HG03175 (cell line): ENCODE data around the gene DMD.

Experiments
- ATAC-seq: cut with Tn5 transposase; IDR thresholded peaks from one replicate; pipeline ENCODE4 v1.9.1; 2021; ENCODE audit warnings: mild to moderate bottlenecking, moderate library complexity; ENCODE audit not compliant: unreplicated experiment

Gene DMD

DNA sequence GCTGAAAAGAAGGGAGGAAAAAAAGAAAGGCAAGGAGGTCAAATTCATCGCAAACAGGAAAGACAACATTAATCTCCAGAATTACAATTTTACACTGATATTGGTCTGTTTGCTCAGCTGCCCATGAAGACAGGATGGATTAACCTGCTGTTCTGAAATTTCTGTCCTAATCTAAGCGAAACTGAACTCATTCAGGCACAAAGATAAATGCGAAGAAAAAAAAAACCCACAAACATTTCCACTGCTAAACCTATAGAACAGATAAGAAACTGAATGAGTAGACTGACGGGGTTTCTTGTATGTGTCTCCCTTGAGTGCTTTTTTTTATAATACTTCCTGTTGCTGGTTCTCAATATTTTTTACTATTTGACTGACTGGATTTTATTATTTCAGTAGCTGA, 1887.7 kb downstream of the DMD start:
- ATAC-seq, result peak; percentile 80

DNA sequence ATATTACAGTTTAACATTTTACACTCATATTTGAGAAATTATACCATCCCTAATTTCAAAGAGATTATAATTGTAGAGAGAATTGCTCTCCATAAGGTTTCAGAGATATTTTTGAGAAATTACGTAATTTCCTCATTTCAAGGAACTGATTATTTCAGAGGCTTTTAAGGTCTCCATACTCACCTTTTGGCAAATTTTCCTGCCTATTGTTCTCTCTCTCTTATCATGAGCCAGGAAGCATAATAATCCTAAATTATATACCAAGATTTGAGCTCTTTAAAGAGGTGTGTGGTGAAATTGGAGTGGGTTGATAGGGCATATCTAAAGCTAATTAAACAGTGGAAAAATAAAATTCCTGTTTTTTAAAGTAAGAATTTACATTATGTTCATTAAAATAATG, 1890.6 kb downstream of the DMD start:
- ATAC-seq, result no peak

DNA sequence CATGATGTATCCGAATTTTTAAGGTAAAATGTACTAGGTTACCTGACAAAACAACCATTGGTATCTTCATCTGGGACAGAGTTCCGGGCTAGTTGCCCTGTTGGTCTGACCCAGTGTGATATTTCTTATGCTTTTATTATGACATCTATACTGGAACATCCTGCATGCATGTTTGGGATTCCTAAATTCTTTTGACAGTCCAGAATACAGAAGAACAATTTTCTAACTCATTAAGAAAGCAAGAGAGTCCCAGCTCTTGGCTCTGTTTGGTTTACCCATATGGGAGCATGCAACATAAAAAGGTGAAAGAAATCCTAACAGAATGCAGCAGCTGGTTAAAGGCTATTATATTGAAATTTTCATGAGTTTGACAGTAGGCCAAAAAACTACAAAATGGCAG, 1891.8 kb downstream of the DMD start:
- ATAC-seq, result no peak

DNA sequence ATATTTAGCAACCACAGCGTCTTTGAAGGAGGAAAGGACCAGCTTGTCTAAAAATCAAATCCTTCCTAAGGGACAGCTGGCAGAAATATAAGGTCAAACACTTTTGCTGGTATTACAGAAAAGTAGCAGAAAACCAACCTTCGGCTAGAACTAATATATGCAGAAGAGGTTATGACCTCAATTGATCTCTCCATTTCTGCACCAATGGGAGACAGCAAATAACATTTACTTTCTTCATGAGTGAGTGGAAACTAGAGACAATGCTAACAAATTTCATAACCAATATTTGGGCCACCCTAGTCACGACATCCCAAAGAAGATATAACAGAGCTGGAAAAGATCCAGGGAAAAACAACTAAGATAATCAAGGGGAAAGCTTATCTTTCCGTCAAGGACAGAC, 1892.5 kb downstream of the DMD start:
- ATAC-seq, result no peak

DNA sequence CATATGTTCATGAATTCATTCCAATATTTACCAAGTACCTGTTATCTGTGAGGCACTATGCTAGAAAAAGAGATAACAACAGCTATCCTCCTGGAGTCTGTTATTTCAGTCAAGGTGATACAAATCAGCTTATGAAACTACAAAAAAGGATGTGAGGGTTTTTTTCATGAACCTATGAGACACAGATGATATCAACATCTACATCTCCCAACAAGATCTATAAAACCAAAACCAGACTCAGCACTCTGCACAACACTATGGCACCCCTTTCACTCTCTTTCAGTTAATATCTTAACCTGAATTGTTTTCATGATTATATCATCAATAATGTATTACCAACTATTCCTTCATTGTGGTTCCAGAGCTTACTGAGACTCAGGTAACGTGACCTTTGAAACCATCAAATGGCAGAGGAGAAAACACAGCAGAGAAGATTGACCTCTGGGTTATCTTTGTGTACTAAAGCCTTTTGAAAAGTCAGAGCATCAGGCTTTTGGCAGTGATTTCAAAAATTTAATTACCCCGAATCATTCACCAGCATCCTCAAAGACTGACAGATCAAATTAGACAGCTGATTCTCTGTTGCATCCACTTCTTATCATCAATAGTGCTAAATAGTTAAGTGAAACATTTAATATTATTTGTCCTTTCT, 1894.9 kb downstream of the DMD start:
- no peak for ATAC-seq

DNA sequence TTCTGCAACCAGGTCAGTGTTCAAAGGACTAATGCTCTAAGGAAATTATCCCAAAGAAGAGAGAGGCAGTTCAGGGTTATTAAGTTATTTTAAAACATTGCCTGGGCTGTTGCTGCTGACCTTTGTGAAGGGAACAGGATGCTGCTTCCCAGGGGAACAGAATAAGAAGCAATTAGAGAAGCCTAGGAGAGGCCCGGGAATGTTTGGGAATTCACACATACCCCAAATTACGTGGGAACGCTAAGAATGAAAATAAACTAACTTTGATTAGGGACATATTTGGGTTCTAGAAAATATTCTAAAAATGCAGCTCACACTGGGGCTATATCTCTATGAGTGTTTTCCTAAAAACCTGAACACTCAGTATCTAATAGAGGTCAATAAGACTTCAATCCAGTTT, 1896.4 kb downstream of the DMD start:
- ATAC-seq, result no peak

DNA sequence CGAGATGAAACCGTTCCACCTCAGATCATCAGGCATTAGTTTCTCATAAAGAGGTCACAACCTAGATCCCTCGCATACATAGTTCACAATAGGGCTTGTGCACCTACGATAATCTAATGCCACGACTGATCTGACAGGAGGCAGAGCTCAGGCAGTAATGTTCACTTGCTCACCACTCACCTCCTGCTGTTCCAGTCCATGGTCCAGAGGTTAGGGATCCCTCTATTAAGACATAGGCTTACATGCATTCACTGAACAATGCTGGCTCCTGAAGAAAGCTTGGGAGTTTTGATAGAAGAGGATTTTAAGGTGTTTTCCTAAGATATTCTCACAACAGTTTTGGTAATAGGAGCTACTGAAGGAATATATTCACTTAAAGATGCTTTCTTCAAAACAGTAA, 1903.4 kb downstream of the DMD start:
- no peak for ATAC-seq

DNA sequence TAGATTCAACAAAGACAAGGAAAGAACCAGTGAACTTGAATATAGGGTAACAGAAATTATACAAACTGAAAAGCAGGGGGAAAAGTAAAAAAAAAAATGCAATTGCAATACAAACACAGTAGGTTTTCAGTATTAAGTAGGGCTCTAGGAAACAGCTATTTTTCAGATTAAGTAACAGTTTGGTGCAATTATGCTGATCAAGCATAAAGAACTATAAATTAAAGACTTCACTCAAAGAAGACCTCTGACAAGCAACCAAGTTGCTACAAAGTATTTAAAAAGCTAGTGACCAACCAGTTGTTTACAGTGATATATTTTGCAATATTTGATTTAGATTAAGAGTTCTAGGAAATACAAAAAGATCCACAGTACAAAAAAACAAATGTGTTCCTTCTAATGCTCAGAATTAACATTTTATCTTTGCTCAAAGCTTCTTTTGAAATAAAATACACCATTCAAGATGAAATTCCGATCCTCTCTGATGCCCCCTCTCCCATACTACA, 1908.7 kb downstream of the DMD start:
- ATAC-seq, result no peak

DNA sequence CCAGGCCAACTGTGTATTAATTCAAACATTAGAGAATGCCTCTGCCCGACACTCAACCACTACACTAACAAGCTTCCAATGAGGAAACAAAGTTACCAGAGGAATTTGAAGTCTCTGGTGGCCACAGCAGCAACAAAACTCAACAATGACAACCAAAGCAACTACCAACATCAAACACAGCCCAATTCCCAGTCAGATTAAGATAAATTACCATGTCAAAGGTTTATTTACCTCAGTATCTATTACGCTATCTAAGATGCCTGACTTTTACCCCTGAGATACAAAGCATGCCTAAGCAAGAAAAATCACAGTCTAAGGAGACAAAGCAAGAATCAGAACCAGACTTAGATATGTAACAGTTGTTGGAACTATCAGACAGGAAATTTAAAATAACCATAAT, 1909.4 kb downstream of the DMD start:
- ATAC-seq, result no peak

DNA sequence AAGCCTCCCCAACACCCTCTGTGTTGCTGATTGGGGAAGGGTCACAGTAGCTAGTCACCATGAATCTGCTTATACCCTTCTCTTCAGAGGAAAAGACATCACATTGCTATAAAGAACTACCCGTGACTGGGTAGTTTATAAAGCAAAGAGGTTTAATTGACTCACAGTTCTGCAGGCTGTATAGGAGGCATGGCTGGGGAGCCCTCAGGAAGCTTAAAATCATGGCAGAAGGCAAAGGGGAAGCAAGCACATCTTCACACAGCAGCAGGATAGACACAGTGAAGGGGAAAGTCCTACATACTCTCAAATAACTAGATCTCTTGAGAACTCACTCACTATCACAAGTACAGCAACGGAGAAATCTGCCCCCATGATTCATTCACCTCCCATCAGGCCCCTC, 1910.1 kb downstream of the DMD start:
- ATAC-seq, result no peak

DNA sequence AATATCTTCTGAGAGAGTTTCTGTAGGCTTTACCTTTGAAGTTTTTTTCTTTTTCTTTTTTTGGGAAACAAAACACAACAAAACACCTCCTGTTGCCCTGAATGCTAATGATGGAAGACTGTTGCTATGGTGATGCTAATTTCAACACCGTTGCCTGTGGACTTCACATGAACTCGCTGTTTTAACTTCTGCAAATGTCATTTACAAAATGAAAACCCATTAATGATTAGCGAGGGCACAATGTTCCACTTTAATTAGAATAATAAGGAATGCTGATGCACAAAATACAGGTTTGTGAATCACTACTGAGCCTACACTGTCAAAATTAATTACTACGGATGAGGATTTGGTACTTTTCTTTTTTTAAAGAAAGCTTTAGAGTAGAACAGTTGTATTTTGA, 1912.4 kb downstream of the DMD start:
- no peak for ATAC-seq

DNA sequence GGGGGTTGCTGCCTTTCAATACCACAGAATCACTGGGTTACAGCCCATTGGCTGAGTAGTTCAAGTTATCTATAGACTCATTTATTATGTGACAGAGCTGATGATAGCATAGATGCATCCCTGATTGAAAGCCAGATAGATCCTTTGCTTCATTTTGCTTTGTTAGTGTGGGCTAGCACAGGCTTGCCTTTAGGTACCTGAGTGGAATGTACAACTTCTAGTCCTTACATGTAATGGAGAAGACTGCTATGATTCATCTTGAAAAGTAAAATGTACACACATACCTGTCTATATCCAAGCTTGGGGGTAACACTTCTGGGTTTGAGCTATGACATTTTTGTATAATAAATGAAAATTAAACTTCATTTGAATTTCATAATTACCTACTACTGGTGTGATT, 1913.5 kb downstream of the DMD start:
- no peak for ATAC-seq

DNA sequence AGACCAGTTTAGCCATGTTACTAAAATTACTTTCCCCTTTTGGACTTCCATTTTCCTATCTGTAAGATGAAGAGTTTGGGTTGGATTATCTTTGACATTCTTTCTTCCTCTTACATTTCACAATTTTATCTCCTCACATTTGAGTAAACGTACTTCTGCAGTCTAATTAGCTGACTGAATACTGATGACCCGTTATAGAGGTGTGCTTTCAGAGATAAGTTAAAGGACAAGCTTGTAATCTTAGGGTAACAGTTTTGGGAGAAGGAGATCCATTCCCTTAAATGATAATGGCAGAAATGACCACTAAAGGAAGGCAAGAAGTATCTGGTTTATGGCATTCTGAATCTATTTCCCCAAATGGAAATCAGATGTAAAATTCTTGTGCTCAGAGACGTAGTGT, 1916.9 kb downstream of the DMD start:
- ATAC-seq, result no peak

DNA sequence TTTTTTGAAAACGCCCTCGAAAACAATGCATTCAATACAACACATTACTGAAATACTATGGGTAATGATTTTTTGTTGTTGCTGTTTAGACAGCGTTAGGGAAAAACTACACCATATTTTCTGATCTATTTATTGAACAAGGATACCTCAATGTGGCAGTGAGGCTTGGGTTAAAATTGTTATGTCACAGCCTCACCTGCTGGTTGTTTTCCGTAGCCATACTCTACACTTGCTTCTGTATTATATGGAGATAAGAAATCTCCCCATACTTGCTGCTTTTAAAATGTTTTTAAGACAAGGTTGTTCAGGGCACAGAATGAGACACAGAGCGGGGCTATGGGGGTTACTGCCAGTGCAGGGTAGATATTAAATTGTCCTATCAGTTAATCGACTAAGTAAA, 1917.9 kb downstream of the DMD start:
- no peak for ATAC-seq

DNA sequence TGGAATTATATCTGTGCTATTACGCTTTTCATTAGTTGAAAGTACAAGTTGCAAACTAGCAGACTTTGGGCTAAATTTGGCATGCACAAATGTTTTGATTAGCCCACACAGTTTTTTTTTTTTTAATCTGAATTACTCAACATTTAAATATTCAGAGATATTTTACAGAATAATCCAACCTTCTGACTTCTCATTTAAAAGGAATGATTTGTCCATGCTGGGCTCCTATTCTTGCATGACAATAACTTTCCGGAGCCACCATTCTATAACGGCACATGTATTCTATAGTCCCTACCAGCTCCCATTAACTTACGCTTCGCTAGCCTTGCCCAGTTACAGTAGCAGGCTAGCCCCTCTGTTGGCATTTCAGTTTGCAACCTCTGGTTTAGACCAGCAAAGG, 1920.2 kb downstream of the DMD start:
- no peak for ATAC-seq

DNA sequence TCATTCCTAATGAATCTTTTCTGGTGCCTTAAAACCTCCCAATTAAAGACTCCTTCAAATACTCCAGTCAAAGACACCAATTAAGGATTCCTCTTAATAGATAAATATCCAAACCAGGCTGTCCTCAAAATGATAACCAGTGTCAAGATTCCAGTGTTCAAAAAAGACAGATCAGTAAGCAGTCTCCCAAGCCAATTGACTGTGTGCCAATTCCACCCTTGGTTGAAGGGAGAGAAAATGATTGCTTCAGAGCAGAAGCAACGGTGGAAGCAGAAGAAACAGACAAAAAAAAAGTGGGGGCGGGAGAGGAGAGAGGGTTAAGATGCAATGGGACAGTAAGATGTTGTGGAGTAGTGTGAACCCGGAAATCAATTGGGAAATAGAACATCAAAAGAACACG, 1923.5 kb downstream of the DMD start:
- ATAC-seq, result no peak

DNA sequence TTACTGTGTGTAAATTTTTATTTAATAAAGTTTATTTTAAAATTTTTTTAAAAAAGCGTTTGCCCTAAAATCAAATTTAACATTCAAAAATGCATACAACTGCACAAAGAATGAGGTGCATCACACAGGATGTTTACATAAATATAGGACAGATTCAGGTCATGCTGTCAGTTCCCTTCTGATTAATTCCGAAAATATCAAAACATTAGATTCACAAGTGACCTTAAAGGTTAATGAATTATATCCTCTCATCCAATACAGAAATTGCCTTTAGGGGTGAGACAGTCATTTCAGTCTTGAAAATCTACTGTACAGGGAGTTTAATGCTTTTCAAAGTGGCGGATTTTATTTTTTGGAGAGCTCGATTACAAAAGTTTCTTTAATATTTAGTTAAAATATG, 1930.8 kb downstream of the DMD start:
- no peak for ATAC-seq

DNA sequence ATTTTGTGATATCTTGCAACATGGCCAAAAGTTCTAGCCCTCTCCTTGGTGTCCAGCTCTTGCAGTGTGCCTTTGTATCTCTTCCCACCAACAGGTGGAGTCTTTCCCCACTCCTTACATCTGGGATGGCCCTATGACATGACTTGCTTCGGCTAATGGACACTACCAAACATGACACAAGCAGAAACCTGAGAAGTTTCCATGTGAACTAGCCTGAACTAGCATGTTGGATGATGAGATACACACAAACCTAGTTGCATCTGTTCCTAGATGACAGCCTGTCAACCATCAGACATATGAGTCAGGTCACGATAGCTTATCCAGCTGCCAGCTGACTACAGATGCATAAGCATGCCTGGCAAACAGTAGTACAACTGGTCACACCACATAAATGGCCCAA, 1932.0 kb downstream of the DMD start:
- ATAC-seq, result no peak

DNA sequence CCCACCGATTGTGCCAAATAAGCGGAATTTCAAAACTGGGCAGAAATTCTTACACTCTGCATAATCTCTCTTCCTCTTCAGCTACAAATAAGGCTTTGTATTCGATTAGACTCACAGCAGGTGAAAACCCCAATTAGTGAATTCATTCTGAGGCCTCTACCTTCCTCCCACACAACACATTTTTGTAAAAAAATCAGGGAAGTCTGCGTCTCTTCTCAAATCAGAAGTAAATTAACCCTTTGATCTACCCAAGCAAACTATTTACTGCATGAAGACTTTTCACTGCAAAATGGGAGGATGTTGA, 1938.9 kb downstream of the DMD start:
- ATAC-seq, result no peak

DNA sequence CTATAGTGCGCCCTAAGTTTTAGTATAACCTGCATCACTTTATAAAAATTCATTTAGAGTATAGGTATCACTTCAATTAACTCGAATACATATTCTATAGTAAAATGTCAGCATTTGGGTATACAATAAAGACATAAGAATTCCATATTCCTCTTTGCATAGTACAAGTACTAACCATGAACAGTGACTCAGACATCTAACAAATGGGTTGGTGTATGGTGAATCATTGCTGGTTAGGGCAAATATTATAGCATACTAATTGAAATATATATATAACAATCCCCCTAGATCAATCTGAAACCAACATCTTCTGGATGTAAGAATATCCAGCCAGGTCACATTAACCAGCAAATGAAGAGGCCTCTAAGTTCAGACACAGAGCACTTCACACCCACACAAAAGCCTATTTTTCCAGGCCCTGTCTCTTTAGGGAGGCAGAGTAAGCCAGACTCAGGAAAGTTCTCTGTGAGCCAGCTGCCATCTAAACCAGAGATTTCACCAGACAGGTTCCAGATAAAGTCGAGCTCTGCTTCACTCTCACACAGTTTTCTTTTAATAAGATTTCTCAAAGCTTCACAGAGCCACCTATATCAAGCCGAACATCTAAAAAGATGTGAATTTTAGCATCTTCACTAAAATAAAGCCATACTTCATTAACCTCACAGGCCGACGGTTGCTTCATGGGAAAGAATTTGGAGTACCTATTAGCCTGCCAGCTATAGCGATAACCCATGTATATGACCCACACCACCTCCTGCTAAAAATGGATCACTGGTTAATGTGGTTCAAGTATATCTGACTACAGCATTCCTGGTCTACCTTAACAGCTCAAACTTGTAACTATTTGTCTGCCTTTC, 1939.5 kb downstream of the DMD start:
- no peak for ATAC-seq

DNA sequence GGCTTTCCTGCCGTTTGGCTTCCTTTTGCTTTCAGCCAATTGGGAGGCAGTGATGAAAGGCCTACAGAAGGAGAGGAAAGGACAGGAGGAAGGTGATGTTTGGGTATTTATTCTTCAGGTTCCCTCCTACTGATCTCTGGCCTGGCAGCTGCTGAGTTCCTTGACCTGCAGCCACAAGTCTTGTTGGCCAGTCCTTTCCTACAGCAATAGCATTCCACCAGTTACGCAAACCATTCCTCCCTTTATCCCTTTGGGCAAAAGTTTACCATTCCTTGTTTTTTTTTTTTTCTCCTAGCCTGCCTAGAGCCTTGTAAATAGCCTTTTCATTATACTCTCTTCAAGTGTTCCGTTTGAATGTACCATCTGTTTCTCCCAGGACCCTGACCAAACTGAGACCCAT, 1941.4 kb downstream of the DMD start:
- no peak for ATAC-seq

DNA sequence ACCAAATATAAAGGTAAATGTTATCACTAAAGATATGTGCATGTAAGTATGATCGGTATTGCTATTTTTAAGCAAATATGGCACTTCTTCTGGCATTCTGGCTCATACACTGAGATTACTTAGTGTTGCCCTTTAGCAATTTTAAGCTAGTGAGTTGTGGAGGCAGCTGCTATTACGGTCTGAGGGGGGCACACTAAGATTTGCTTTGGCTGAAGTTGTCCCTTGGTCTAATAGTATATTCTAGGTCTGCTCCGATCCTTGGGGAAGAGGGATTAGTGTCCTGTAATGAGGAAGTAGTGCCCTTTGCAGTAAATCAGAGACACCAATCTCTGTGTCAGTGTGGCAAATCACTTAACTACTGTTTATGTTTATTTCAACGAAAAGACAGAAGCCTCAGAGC, 1943.0 kb downstream of the DMD start:
- ATAC-seq, result no peak
